Mucosa of descending colon (tissue), 3 donors: ENCODE measurements around the gene PABPN1L. TPM values are rescaled to one million over a fixed set of nuclear protein-coding genes. Genes with fewer than 3 reads are reported as not detected.

Experiments
- ATAC-seq: fragments of 200-7000 bp; cut with Tn5 transposase; one replicate; pipeline ENCODE4 v1.9.1; 2020; ENCODE audit warnings: mild to moderate bottlenecking, moderate library complexity
- DNase-seq, 3 donors: peaks; one replicate each; pipeline ENCODE4 v3.0.0-alpha.2; 2020
- H3K36me3 ChIP-seq: fragments of 200-600 bp; one replicate; pipeline ENCODE4 v1.8.0; 2021; ENCODE audit warnings: low read depth, mild to moderate bottlenecking
- H3K4me1 ChIP-seq: fragments of 200-600 bp; one replicate; pipeline ENCODE4 v1.8.0; 2021; ENCODE audit warnings: low read depth, mild to moderate bottlenecking
- H3K4me3 ChIP-seq: fragments of 200-600 bp; one replicate; pipeline ENCODE4 v1.8.0; 2021; ENCODE audit warnings: mild to moderate bottlenecking
- H3K9me3 ChIP-seq: fragments of 200-600 bp; one replicate; pipeline ENCODE4 v1.8.0; 2021; ENCODE audit warnings: mild to moderate bottlenecking
- intact Hi-C, 2 donors: fragments of 100-400 bp; cut with DNase I in 1 of 2; cut with micrococcal nuclease in 1 of 2; formaldehyde crosslinking; loops; one replicate each; pipeline versions ENCODE4 v1.11.0 to v1.11.1; 2022; cut with DNase I, micrococcal nuclease
- long read RNA-seq, 2 donors: library from polyadenylated mRNA; unstranded; transcript quantifications; one replicate each; pipeline ENCODE4 v2.0.0, GENCODE V29; 2019 to 2021
- total RNA-seq, 3 donors: library from RNA; stranded (reverse); fragmentation: NEBNext Ultra II Directional in 2 of 3; extraction: Animal tissue kit (Norgen Biotek cat#: 25700) in 2 of 3; gene quantifications; one replicate each; pipeline versions ENCODE4 v1.2.1 to v1.2.4, GENCODE V29; 2021 to 2023
- TF ChIP-seq, protein P1 (sequence below): fragments of 200-600 bp; IDR thresholded peaks from one replicate; pipeline ENCODE4 v1.8.0; 2022; ENCODE audit warnings: antibody characterized with exemption, mild to moderate bottlenecking
- donor health status: DM: no; HTN: no; CAD: no; lungs with moderate emphysema.
- donor health status: DM: no; HTN: no; CAD: no.
- donor health status: DM: no; HTN: yes; CAD: no.

The PABPN1L gene, protein sequence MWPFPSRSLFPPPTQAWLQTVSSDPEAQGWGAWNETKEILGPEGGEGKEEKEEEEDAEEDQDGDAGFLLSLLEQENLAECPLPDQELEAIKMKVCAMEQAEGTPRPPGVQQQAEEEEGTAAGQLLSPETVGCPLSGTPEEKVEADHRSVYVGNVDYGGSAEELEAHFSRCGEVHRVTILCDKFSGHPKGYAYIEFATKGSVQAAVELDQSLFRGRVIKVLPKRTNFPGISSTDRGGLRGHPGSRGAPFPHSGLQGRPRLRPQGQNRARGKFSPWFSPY
- not detected for total RNA-seq
- long read RNA-seq, donor 1 = 0 reads
- long read RNA-seq, donor 2 = 0 reads

DNA sequence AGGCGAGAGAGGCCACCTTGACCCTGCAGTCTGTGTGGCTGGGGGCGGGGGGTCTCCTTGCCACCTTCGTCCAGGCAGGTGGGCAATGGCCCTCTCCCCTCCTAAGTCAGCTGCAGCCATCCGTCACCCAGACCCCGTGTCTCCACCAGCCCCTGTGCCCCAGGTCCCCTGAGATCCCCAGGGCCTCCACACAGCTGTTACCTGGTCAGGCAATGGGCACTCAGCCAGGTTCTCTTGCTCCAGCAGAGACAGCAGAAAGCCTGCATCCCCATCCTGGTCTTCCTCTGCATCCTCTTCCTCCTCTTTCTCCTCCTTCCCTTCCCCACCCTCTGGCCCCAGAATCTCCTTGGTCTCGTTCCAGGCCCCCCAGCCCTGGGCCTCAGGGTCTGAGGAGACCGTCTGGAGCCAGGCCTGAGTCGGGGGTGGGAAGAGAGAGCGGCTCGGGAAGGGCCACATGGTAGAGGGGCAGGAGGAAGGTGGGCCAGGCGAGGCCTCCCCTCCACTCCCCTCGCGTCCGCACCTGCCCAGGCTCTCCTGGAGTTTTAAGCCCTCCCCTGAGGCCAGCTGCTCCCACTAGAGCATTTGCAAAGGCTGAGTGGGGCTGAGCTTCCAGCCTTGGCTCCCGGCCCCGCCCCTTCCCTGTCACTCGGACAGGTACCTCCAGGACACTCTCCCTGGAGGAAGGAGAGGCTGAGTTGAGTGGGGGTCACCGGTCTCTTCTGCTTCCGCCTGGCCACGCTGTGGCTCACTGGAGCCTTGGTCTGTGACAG is at the start of gene PABPN1L:
Gene PABPN1L (minus strand): TSS at position 510 of the 770 bp plus-strand sequence. CDS start 54 bp downstream, at position 456.
- H3K4me1 ChIP-seq = no peaks in the 10 kb centered on the region

DNA sequence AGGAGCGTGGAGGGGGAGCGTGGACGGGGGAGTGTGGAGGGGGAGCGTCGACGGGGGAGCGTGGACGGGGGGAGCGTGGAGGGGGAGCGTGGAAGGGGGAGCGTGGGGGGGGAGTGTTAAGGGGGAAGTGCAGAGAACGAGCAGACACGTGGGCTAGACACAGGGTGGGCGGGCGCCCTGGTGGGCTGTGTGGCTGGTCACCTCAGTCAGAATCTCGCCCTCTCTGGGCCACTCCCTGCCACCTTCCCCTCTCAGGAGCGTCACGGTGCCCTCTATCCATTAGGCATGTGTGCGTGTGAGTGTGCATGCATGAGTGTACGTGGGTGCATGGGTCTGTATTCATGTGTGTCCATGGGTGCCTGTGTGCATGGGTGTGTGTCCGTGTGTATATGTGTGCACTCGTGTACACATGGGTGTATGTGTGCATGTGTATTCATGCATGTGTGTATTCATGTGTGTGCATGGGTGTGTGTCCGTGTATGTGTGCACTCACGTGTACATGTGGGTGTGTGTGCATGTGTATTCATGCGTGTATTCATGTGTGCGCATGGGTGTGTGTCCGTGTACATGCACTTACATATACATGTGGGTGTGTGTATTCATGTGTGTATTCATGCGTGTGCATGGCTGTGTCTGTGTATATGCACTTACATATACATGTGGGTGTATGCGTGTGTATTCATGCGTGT is 49.3 kb upstream of the PABPN1L start:
- DNase-seq (no peak), ATAC-seq (no peak)
- no peak overlapping the region for H3K4me3 ChIP-seq
- TF ChIP-seq, protein P1, sequence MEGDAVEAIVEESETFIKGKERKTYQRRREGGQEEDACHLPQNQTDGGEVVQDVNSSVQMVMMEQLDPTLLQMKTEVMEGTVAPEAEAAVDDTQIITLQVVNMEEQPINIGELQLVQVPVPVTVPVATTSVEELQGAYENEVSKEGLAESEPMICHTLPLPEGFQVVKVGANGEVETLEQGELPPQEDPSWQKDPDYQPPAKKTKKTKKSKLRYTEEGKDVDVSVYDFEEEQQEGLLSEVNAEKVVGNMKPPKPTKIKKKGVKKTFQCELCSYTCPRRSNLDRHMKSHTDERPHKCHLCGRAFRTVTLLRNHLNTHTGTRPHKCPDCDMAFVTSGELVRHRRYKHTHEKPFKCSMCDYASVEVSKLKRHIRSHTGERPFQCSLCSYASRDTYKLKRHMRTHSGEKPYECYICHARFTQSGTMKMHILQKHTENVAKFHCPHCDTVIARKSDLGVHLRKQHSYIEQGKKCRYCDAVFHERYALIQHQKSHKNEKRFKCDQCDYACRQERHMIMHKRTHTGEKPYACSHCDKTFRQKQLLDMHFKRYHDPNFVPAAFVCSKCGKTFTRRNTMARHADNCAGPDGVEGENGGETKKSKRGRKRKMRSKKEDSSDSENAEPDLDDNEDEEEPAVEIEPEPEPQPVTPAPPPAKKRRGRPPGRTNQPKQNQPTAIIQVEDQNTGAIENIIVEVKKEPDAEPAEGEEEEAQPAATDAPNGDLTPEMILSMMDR = no peak
- H3K4me1 ChIP-seq = peaks cover 5% of the 10 kb centered on the region
- H3K36me3 ChIP-seq = no peaks in the 10 kb centered on the region
- intact Hi-C loops = no loop called here
- no peaks in the 10 kb centered on the region for H3K9me3 ChIP-seq

More for the DNA sequence above, at the start of gene PABPN1L:
- TF ChIP-seq, protein P1 = no peak
- ATAC-seq (no peak), DNase-seq (no peak)
- Histone ChIP-seq H3K9me3 (no peaks in the 10 kb centered on the region), H3K4me3 (no peak within 1 kb of the TSS), H3K36me3 (no peaks in the 10 kb centered on the region)
- intact Hi-C loops = no loop called here

- Histone ChIP-seq H3K4me3 (no peak overlapping the region), H3K36me3 (no peaks in the 10 kb centered on the region), H3K9me3 (no peaks in the 10 kb centered on the region), H3K4me1 (no peaks in the 10 kb centered on the region)
- DNase-seq (no peak), ATAC-seq (peak; percentile 21)
- intact Hi-C loops = no loop called here
- TF ChIP-seq, protein P1 = no peak
Measured at GRCh38 chr16:88914750-88915368, 48.4 kb upstream of the PABPN1L start.

GRCh38 chr16:88913870-88914269 is 47.4 kb upstream of the PABPN1L start:
- H3K36me3 ChIP-seq = no peaks in the 10 kb centered on the region
- ATAC-seq = no peak

More at GRCh38 chr16:88913870-88914269, 47.4 kb upstream of the PABPN1L start:
- TF ChIP-seq, protein P1 = no peak
- Histone ChIP-seq H3K4me1 (no peaks in the 10 kb centered on the region), H3K4me3 (no peak overlapping the region), H3K9me3 (no peaks in the 10 kb centered on the region)
- intact Hi-C loops = no loop called here
- no peak for DNase-seq
